ENCODE data around the gene CBLN3.

GRCh38 chr14:24379907-24380730 is 49.3 kb downstream of the CBLN3 start:
- TF ChIP-seq TAF1 (IDR thresholded peaks at IDR 0.05; ENCODE audit: low read depth): no peak
- TF ChIP-seq RAD21 (IDR thresholded peaks at IDR 0.05; ENCODE audit: low read depth): no peak
- no peak for TF ChIP-seq TEAD4 (IDR thresholded peaks at IDR 0.05)
- no peak for TF ChIP-seq ZBTB7A (IDR thresholded peaks at IDR 0.05; ENCODE audit: low read depth)
- no peak for TF ChIP-seq EP300 (IDR thresholded peaks at IDR 0.05; ENCODE audit: borderline replicate concordance)
- no peak for TF ChIP-seq CEBPB (IDR thresholded peaks at IDR 0.05)
- no peak for TF ChIP-seq EGR1 (IDR thresholded peaks at IDR 0.05)
- TF ChIP-seq FOXM1 (IDR thresholded peaks at IDR 0.05; ENCODE audit: borderline replicate concordance, low read depth): no peak
- no peak for TF ChIP-seq YY1 (IDR thresholded peaks at IDR 0.05; ENCODE audit: low read depth)
- no peak for TF ChIP-seq MAX (IDR thresholded peaks at IDR 0.05)
